ENCODE measurements around the gene BICC1.
A peak's percentile ranks its signal among the peaks of the same experiment; 100 is the strongest.

The BICC1 gene, protein sequence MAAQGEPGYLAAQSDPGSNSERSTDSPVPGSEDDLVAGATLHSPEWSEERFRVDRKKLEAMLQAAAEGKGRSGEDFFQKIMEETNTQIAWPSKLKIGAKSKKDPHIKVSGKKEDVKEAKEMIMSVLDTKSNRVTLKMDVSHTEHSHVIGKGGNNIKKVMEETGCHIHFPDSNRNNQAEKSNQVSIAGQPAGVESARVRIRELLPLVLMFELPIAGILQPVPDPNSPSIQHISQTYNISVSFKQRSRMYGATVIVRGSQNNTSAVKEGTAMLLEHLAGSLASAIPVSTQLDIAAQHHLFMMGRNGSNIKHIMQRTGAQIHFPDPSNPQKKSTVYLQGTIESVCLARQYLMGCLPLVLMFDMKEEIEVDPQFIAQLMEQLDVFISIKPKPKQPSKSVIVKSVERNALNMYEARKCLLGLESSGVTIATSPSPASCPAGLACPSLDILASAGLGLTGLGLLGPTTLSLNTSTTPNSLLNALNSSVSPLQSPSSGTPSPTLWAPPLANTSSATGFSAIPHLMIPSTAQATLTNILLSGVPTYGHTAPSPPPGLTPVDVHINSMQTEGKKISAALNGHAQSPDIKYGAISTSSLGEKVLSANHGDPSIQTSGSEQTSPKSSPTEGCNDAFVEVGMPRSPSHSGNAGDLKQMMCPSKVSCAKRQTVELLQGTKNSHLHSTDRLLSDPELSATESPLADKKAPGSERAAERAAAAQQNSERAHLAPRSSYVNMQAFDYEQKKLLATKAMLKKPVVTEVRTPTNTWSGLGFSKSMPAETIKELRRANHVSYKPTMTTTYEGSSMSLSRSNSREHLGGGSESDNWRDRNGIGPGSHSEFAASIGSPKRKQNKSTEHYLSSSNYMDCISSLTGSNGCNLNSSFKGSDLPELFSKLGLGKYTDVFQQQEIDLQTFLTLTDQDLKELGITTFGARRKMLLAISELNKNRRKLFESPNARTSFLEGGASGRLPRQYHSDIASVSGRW

DNA sequence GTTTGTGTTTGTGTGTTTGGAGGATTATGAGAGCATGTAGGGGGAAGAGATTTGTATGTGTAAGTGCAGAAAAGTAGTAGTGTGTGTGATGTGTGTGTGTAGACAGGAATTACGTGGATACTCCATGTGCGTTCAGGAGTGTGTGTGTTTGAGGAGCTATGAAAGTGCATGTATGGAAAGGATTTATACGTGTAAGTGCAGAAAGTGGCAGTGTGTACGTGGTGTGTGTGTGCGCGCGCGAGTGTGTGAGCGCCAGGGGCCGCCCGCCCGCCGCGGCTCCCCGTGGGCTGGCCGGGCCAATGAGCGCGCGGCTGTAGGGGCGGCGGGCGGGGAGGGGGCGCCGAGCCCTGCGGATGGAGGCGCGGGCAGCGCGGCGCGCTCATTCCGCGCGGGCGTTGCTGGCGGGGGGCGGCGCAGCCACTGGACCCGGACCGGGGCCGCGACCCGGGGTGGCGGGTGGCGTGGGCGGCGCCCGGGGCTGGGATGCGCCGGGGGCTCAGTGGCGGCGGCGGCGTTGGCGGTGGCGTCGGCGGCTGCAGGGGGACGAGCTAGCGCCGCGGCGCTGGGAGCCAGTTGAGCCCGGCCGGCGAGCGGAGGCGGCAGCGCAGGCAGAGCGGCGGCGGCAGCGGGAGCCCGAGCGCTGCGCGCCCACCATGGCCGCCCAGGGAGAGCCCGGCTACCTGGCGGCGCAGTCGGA lies at the start of gene BICC1:
Gene BICC1 (plus strand): TSS at position 382 of the 697 bp plus-strand sequence. CDS start 272 bp downstream, at position 654.
- in situ Hi-C loops (cut with HindIII; ENCODE audit: low pct_ligation_motif_present, low pct_unique_long_range_greater_than_20kb, low sequenced_read_pairs) = no loop called here
- peak; percentile 77 for DNase-seq

DNA sequence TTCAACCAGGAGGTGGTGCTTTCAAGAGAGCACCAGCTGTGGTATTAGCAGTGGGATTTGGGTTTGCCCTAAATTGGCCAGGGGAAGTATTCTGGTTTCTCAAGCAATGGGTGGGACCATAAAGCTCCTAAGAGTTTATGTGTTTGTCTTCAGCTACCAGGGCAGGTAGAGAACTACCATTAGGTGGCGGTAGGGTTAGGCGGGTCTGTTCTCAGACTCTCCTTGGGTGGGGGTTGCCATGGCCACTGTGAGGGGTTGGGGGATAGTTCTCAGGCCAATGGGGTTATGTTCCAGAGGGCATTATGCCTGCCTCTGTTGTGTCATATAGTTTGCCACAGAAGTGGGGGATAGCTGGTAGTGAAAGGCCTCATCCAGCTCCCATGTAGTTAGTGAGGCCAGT lies 47.7 kb upstream of the BICC1 start:
- in situ Hi-C loops (cut with HindIII; ENCODE audit: low pct_ligation_motif_present, low pct_unique_long_range_greater_than_20kb, low sequenced_read_pairs) = no loop called here
- DNase-seq = no peak

DNA sequence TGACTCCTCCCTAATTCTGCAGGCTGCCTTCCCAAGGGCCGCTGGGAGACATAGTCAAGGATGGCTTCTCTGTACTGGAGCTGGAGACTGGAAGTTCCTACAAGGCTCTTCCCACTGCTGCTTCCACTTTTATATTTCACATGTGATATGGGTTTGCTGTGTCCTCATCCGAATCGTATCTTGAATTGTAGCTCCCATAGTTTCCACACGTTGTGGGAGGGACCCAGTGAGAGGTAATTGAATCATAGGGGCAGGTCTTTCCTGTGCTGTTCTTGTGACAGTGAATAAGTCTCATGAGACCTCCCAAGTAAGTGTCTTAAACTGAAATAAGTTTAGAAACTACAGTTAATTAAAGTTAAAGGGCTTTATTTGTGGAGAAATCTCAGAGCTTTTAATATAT lies 47.0 kb upstream of the BICC1 start:
- in situ Hi-C loops (cut with HindIII; ENCODE audit: low pct_ligation_motif_present, low pct_unique_long_range_greater_than_20kb, low sequenced_read_pairs) = no loop called here
- peak; percentile 15 for DNase-seq

DNA sequence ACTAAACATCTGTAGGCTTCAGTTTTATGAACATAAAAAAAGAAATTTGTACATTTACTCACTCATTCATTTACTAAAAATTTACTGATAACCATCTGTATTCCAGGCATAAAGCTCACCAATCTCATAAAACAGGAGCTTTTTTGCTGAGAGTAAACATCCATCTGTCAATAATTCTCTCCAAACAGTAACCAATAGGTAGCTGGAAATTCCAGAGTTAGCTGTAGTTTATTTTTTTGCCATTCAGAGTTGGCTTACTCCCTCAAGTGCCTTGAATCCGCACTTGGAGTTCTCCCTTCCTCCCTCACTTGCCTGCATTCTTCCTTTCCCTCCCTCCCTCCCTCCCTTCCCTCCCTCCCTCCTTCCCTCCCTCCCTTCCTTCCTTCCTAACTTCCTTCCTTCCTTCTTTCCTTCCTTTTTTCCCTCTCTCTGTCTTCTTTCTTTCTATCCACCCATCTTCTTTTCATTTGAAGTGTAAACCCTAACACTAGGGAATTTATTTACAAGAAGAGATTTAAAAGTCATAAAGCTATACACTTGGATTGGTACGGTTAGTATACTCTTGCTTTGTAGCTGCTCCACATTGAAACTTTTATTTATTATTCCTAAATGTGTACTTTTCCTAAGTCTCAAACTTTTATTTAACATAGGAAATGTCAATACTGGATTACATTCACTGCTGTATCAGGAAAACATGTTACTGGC lies 44.6 kb upstream of the BICC1 start:
- no peak for DNase-seq
- in situ Hi-C loops (cut with HindIII; ENCODE audit: low pct_ligation_motif_present, low pct_unique_long_range_greater_than_20kb, low sequenced_read_pairs) = no loop called here

DNA sequence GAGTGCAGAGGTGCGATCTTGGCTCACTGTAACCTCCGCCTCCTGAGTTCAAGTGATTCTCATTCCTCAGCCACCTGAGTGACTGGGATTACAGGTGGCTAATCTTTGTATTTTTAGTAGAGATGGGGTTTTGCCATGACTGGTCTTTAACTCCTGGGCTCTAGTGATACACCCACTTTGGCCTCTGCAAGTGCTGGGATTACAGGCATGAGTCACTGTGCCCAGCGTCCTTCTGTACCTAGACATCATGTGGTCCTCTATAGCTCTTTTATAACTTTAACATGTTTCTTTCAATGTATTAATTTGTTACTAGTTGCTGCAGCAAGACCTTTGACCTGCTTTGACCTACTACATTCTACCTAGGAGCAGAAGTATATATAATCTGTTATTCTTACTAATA lies 38.7 kb upstream of the BICC1 start:
- peak; percentile 27 for DNase-seq
- in situ Hi-C loops (cut with HindIII; ENCODE audit: low pct_ligation_motif_present, low pct_unique_long_range_greater_than_20kb, low sequenced_read_pairs) = no loop called here

DNA sequence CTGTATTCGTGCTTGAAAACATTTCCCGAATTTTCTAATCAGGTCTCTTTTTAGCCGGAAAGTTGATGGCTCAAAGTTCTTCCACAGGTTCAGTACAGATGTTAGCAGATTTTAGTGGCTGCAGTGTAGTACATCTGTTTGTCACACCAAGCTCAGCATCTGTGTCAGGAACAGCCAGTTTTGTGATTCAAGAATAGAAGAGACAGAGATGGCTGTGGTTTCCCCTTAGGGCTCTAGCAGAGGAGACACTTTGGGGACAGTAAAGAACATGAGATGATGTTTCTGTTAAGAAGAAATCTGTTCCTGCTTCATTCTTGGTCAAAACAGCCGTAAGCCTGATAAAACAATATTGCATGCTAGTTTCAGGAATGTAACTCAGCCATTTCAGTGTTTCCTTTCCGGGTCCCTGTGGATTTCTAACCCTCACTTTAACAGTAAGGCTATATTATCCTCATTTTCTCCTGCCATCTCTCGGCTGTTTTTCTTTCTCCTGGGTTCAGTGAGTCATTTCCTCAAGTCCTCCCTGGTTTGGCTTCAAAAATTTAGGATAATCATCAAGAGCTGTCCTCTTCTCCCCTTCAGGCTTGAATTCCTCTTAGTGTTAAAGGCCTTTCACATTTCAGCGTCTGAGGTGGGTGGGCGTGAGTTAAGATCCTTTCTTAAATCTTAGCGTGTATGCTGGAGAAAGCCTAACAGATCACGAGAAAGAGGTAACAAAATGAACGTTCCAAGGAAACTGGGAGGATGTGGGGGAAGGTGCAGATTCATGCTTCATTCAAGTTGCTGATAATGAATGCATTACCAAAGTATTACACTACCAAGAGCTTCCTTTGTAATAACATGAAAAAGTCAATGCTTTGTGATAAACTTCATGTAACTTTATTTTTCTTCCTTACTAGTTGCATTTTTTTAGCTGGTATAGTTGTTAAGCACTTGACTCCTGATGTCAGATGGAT lies 37.1 kb upstream of the BICC1 start:
- peak; percentile 42 for DNase-seq
- in situ Hi-C loops (cut with HindIII; ENCODE audit: low pct_ligation_motif_present, low pct_unique_long_range_greater_than_20kb, low sequenced_read_pairs) = no loop called here

DNA sequence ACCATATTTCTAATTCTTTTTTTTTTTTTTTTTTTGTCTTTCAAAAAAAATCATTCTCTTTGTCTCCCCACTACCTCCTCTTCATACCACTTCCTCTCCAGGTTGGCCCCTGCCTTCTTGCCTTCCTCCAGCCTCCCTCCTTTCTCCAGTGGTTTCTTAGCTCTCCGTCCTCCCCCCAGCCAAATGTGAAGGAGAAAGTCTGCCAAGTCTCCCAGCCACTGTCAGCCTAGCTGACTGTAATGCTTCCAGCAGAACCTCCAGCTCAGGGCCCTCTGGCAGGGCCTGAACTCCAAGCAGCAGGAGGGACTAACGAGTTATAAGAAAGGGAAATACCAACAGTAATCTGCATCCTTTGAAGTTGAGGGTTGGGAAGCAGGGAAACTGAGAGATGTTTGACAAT lies 35.5 kb upstream of the BICC1 start:
- in situ Hi-C loops (cut with HindIII; ENCODE audit: low pct_ligation_motif_present, low pct_unique_long_range_greater_than_20kb, low sequenced_read_pairs) = no loop called here
- no peak for DNase-seq

DNA sequence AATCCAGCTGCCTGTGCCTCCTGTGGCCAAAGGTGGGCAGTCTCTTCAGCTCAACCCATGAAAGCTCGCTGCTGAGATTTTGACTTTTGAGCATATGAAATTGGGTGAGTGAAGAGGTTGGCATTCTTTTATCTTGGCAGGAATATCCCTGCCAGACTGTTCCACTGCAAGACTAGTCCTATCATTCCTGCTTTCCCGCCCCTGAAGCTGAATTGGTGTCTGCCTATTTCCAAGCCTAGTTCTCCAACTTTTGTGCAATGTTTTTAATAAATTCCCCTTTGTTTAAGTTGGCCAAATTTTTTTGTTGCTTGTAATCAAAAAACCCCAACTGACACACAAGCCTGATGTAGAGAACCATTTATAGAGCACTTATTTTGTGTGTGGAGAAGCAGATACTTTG lies 34.8 kb upstream of the BICC1 start:
- in situ Hi-C loops (cut with HindIII; ENCODE audit: low pct_ligation_motif_present, low pct_unique_long_range_greater_than_20kb, low sequenced_read_pairs) = no loop called here
- no peak for DNase-seq

DNA sequence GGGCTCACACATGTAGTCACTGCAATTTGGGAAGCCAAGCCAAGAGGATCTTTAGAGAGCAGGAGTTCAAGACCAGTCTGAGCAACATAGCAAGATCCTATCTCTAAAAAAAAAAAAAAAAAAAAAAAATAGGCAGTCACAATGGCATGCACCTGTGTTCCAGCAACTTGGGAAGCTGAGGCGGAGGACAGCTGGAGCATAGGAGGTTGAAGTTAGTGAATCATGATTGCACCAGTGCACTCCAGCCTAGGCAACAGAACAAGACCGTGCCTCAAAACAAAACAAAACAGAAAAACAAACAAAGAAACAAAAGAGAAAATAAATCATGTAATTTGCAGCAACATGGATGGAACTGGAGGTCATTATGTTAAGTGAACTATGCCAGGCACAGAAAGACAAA lies 33.6 kb upstream of the BICC1 start:
- in situ Hi-C loops (cut with HindIII; ENCODE audit: low pct_ligation_motif_present, low pct_unique_long_range_greater_than_20kb, low sequenced_read_pairs) = no loop called here
- no peak for DNase-seq

DNA sequence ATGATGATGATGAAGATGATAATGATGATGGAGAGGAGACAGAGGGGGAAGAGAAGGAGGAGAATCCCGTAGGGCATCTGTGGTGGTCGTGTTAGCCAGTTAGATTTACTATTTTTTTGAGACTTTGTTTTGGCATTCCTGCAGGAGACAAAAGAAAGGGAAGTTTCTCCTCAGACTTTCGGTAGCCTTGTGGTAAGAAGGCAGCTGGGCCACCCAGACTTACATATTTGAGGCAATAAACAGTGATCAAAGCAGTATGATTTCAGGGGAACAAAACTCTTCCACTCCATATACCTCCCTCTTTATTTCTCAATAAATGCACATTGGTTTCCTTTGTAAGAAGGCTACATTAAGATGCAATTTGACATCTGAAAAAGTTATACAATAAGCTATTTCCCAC lies 32.4 kb upstream of the BICC1 start:
- in situ Hi-C loops (cut with HindIII; ENCODE audit: low pct_ligation_motif_present, low pct_unique_long_range_greater_than_20kb, low sequenced_read_pairs) = no loop called here
- no peak for DNase-seq

DNA sequence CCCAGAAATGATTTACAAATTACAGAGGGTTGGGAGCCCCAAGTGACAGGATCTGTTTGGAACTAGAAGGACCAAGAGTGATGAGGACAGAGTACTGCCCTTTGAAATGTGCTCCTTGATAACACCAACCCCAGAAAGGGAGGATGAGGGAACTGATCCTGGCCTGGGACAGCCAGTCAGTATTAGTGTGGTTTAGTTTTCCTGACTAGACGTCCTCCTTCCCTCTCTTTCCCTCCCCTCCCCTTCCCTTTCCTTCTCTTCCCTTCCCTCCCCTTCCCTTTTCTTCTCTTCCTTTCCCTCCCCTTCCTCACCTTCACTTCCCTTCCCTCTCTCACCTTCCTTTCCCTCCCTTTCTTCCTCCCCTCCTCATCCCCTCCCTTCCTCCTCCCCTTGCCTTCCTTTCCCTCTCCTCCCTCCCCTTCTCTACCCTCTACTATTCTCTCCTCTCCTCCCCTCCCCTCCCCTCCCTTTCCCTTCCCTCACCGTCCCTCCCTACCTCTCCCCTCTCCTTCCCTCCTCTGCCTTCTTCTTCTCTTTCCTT lies 31.0 kb upstream of the BICC1 start:
- in situ Hi-C loops (cut with HindIII; ENCODE audit: low pct_ligation_motif_present, low pct_unique_long_range_greater_than_20kb, low sequenced_read_pairs) = no loop called here
- DNase-seq = no peak

DNA sequence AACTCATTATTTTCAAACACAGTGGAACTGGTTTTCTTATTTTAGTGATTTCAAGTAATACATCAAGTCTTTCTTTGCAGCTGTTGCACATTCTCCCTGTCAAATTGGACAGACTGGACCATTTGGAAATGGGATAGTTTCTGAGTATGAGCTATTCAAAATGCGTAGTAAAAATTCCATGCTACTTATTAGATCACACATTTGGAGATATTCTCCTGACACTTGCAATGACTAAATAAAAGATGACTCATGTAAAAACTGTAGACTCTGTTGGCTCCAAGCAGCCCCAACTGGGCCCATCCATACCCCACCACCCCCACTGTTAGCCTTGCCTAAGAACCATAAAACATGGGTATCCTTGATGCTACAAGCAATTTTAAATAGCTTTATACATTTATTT lies 25.9 kb upstream of the BICC1 start:
- in situ Hi-C loops (cut with HindIII; ENCODE audit: low pct_ligation_motif_present, low pct_unique_long_range_greater_than_20kb, low sequenced_read_pairs) = no loop called here
- DNase-seq = no peak

DNA sequence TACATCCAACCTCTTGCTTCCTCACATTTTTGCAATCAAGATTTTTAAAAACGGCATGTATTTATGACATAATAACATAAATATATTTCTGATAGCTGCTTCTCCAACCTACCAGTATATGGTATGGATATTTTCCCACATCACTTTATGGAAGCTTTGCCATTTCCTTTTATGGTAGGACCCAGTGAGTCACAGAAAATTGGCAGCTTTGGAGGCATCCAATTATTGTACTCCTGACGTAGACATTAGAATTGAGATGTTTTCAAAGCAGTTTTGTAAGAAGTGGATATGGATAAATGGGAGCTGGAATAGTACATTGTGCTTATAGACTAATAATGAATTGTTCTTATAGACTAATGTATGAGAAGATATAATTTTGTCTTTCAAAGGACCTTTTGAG lies 23.8 kb upstream of the BICC1 start:
- in situ Hi-C loops (cut with HindIII; ENCODE audit: low pct_ligation_motif_present, low pct_unique_long_range_greater_than_20kb, low sequenced_read_pairs) = no loop called here
- no peak for DNase-seq

DNA sequence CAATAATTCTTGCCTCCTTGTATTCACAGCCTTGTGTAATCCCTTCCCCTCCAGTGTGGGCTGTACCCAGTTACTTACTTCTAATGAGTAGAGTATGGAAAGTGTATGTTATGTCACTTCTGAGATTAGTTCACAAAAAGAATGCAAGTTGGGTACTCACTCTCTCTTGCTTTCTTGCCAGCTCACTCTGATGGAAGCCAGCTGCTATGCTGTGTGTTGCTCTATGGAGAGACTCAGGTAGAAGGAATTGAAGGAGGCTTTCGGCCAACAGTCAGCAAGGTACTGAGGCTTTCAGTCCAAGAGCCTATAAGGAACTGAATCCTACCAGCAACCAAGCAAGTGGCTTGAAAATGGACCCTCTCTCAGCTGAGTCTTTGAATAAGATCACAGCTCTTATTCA lies 9.7 kb upstream of the BICC1 start:
- no peak for DNase-seq
- in situ Hi-C loops (cut with HindIII; ENCODE audit: low pct_ligation_motif_present, low pct_unique_long_range_greater_than_20kb, low sequenced_read_pairs) = no loop called here

DNA sequence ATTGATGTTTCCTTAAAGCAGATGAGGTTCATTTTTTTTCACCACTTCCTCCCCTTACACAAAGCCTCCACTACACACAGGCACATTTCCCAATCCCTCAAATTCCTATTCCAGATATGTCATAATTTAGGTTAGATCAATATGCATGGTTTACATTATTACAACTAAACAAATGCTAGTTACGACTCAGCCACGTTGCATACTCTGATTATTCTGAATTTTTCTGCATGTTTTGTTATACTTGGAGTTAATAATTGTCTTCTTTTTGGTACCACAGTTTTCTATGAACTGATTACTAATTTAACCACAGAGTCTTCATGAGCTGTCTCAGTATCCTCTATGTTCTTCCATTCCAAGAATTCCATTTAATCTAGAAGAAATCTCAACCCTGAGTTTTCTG lies 4.4 kb upstream of the BICC1 start:
- DNase-seq = peak; percentile 39

DNA sequence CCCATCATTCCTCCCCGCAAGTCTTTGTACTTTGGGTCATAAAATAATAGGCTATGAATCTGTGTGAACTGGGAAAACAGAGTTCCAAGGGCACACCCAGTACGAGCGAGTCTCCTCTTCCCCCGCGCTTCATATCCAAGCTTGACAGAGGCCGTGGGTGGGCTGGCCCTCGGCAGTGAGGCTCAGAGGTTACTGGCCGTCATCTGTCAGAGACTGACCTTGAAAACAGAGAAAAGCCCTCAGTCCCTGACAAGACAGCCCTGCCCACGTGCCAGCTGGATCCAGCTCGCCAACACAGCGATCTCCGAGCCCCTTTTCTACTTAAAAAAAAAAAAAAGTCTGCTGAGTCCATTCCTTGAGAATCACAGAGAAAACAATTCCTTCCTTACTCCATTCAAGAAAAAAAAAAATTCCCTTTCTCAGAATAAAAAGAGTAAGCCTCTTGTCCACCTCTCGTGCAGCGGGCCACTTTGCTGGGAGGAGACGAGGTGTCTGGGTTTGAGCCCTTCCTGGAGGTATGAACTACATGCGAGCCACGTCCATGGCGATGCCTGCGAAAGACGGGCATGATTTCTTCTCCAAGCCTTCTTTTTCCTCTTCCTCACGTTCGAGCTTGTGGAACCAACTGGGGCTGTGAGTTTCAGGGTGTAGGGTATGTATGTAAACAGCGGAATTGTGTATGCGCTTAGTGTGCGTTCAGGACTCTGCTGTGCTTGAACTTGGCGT lies 744 bp upstream of the BICC1 start:
- peak; percentile 60 for DNase-seq
- in situ Hi-C loops (cut with HindIII; ENCODE audit: low pct_ligation_motif_present, low pct_unique_long_range_greater_than_20kb, low sequenced_read_pairs) = no loop called here

More for the DNA sequence above, 4.4 kb upstream of the BICC1 start:
- in situ Hi-C loops (cut with HindIII; ENCODE audit: low pct_ligation_motif_present, low pct_unique_long_range_greater_than_20kb, low sequenced_read_pairs) = no loop called here
